SK-N-SH (cell line): ENCODE data around the gene ARID1B. TPM values are rescaled to one million over a fixed set of nuclear protein-coding genes. Genes with fewer than 3 reads are reported as not detected.

Experiments used
- CTCF ChIA-PET: fragments of 300-600, 350-600 bp; formaldehyde crosslinking; extraction: SDS; loops from one replicate; lab custom pipeline; 2021; lab: Yijun Ruan, JAX
- POLR2A ChIA-PET: fragments of 350-600 bp; sonication (Branson Sonifier 250); formaldehyde crosslinking; extraction: SDS; loops from one replicate; lab custom pipeline; 2020; ENCODE audit warnings: antibody characterized with exemption, inconsistent platforms; lab: Yijun Ruan, JAX
- DNase-seq: peaks from one replicate; pipeline ENCODE4 v3.0.0; 2012
- H2AFZ ChIP-seq: fragments of 200-600 bp; sonication (generic); 2 replicates; pipeline ENCODE4 v1.8.1; 2016; ENCODE audit warnings: antibody characterized with exemption, mild to moderate bottlenecking, low read depth
- H3F3A ChIP-seq: fragments of 200-600 bp; sonication (generic); replicated peaks from 2 replicates; pipeline ENCODE3; 2016; ENCODE audit warnings: antibody characterized with exemption, mild to moderate bottlenecking; ENCODE audit not compliant: insufficient read depth
- H3K27ac ChIP-seq, 2 experiments: fragments of 200-500 bp in 1 of 2; fragments of 200-600 bp in 1 of 2; sonication (Bioruptor generic) in 1 of 2; sonication (generic), shearing (Covaris generic) in 1 of 2; 2 replicates each; pipeline versions ENCODE4 v1.5.1 to v1.6.1; 2014 to 2016; ENCODE audit warnings: low read depth in 2 of 2, inconsistent platforms in 1 of 2, low read length in 1 of 2, mild to moderate bottlenecking in 1 of 2, mixed read lengths in 1 of 2
- H3K27me3 ChIP-seq: fragments of 200-600 bp; sonication (generic), shearing (Covaris generic); 2 replicates; pipeline ENCODE4 v1.6.1; 2016; ENCODE audit warnings: mixed run types; ENCODE audit not compliant: insufficient read depth
- H3K36me3 ChIP-seq, 2 experiments: fragments of 200-500 bp in 1 of 2; fragments of 200-600 bp in 1 of 2; sonication (Bioruptor generic) in 1 of 2; sonication (generic) in 1 of 2; replicated peaks in 1 of 2; 2 replicates each; pipeline versions ENCODE3 to v1.5.1; 2014 to 2016; ENCODE audit warnings: low read length in 1 of 2, mild to moderate bottlenecking in 1 of 2; ENCODE audit not compliant: insufficient read depth in 2 of 2, control insufficient read depth in 1 of 2
- H3K4me1 ChIP-seq, 2 experiments: fragments of 200-500 bp in 1 of 2; fragments of 200-600 bp in 1 of 2; sonication (Bioruptor generic) in 1 of 2; sonication (generic), shearing (Covaris generic) in 1 of 2; 2 replicates each; pipeline versions ENCODE4 v1.5.1 to v1.6.1; 2014 to 2016; ENCODE audit warnings: low read depth in 1 of 2, low read length in 1 of 2, mixed run types in 1 of 2; ENCODE audit not compliant: insufficient read depth in 2 of 2, control insufficient read depth in 1 of 2
- H3K4me2 ChIP-seq: fragments of 200-600 bp; sonication (generic), shearing (Covaris generic); 2 replicates; pipeline ENCODE4 v1.6.1; 2017; ENCODE audit warnings: mixed run types
- H3K4me3 ChIP-seq, 2 experiments: fragments of 200-500 bp in 1 of 2; fragments of 200-600 bp in 1 of 2; sonication (Bioruptor generic) in 1 of 2; sonication (generic), shearing (Covaris generic) in 1 of 2; 2 replicates each; pipeline versions ENCODE4 v1.5.1 to v1.8.1; 2014 to 2016; ENCODE audit warnings: low read depth in 2 of 2, inconsistent platforms in 1 of 2, low read length in 1 of 2, mild to moderate bottlenecking in 1 of 2, mixed read lengths in 1 of 2, moderate library complexity in 1 of 2
- H3K79me2 ChIP-seq: fragments of 200-600 bp; sonication (generic); 2 replicates; pipeline ENCODE4 v1.8.1; 2017; ENCODE audit warnings: mild to moderate bottlenecking; ENCODE audit not compliant: insufficient read depth
- H3K9ac ChIP-seq: fragments of 200-600 bp; sonication (generic); 2 replicates; pipeline ENCODE4 v1.6.1; 2017; ENCODE audit warnings: mixed run types
- H3K9me2 ChIP-seq: fragments of 200-600 bp; sonication (generic); 2 replicates; pipeline ENCODE4 v1.6.1; 2017; ENCODE audit warnings: mixed run types
- H3K9me3 ChIP-seq: fragments of 200-600 bp; sonication (generic); 2 replicates; pipeline ENCODE4 v1.6.1; 2017; ENCODE audit warnings: mixed run types, mild to moderate bottlenecking, moderate library complexity
- H4K20me1 ChIP-seq: fragments of 200-600 bp; sonication (generic); 2 replicates; pipeline ENCODE4 v1.6.1; 2017; ENCODE audit warnings: mild to moderate bottlenecking, mixed run types; ENCODE audit not compliant: insufficient read depth
- ELF1 ChIP-seq: IDR thresholded peaks from 2 replicates; pipeline ENCODE4 v1.4.0; 2012
- FOSL2 ChIP-seq: IDR thresholded peaks from 2 replicates; pipeline ENCODE4 v1.4.0; 2012; ENCODE audit warnings: low read depth, mild to moderate bottlenecking, moderate library complexity, borderline replicate concordance
- FOXM1 ChIP-seq: IDR thresholded peaks from 2 replicates; pipeline ENCODE4 v1.4.0; 2012; ENCODE audit warnings: low read depth, mild to moderate bottlenecking
- GABPA ChIP-seq: IDR thresholded peaks from 2 replicates; pipeline ENCODE4 v1.4.0; 2012; ENCODE audit warnings: low read depth, mild to moderate bottlenecking
- JUND ChIP-seq: IDR thresholded peaks from 2 replicates; pipeline ENCODE4 v1.4.0; 2012
- POLR2AphosphoS5 ChIP-seq: IDR thresholded peaks from 2 replicates; pipeline ENCODE4 v1.6.1; 2012; ENCODE audit warnings: low read depth, low read length
- RCOR1 ChIP-seq: fragments of 150-350 bp; IDR thresholded peaks from 2 replicates; pipeline ENCODE4 v1.6.1; 2017; ENCODE audit warnings: antibody characterized with exemption, low read length
- RFX5 ChIP-seq: IDR thresholded peaks from 2 replicates; pipeline ENCODE4 v1.6.1; 2012; ENCODE audit warnings: mild to moderate bottlenecking, improper control_type of control experiment, low read length
- SIN3A ChIP-seq: IDR thresholded peaks from 2 replicates; pipeline ENCODE4 v1.6.1; 2012; ENCODE audit warnings: low read depth, mild to moderate bottlenecking, low read length, moderate library complexity, borderline replicate concordance
- TCF12 ChIP-seq: IDR thresholded peaks from 2 replicates; pipeline ENCODE4 v1.4.0; 2012
- TEAD4 ChIP-seq: IDR thresholded peaks from 2 replicates; pipeline ENCODE4 v1.4.0; 2012; ENCODE audit warnings: mild to moderate bottlenecking, borderline replicate concordance; ENCODE audit not compliant: insufficient read depth
- WGBS: methylation state at CpG from one replicate; pipeline ENCODE4 v1.1.6; 2017; ENCODE audit warnings: low lambda C conversion rate; 5-methylcytosine and 5-hydroxymethylcytosine counted together
- polyA plus RNA-seq, 3 experiments: library from polyadenylated mRNA; depleted of rRNA; stranded (reverse); fragments of >200 nt; gene quantifications; 2 replicates each; pipeline ENCODE4 v1.2.3, GENCODE V29; 2012
- TF ChIP-seq, protein P1 (sequence below): fragments of 150-350 bp; IDR thresholded peaks from 2 replicates; pipeline ENCODE4 v1.6.1; 2017; ENCODE audit warnings: antibody characterized with exemption, low read length, low read depth, borderline replicate concordance
- TF ChIP-seq, protein P2 (sequence below): IDR thresholded peaks from 2 replicates; pipeline ENCODE4 v1.6.1; 2012; ENCODE audit warnings: mild to moderate bottlenecking, low read depth, low read length, moderate library complexity
- TF ChIP-seq, protein P3 (sequence below): IDR thresholded peaks from 2 replicates; pipeline ENCODE4 v1.4.0; 2012; ENCODE audit warnings: low read depth, borderline replicate concordance
- TF ChIP-seq, protein P4 (sequence below): fragments of 200-600 bp; sonication (generic); IDR thresholded peaks from 2 replicates; pipeline ENCODE4 v1.6.1; 2017; ENCODE audit warnings: antibody characterized with exemption, mild to moderate bottlenecking, moderate library complexity

The ARID1B gene
- polyA plus RNA-seq, 1 of the 3 experiments (the other 2 are of a cell fraction) = 13.6 TPM

DNA sequence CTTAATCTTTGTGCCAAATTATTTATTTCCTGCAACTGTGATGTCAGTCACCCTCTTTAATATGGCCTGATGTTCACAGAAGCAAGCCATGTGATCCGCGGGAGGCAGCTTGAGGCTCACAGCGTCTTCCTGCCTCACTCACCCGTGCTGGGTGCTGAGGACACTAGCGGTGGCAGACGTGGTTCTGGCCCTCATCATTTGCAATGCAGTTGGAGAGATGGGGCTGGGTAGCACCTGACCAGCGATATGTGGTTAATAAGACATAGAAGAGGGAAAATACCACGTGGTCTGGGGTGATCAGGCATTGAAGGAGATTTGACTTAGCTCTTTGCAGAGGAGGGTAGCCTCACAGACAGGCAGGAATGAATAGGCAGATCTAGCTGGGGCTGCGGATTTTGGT is 281.4 kb downstream of the ARID1B start:
- H3K9me2 ChIP-seq = no peaks in the 10 kb centered on the region
- no peak overlapping the region for H3K9ac ChIP-seq
- CTCF ChIA-PET = interaction anchor here (1.2 to 2.5 kb wide), 3 partner anchors 11 to 25 kb away, joined by 4 to 9 read pairs (median 5); no protein-coding TSS in a partner anchor
- no peaks in the 10 kb centered on the region for H3K9me3 ChIP-seq
- no peak overlapping the region for H2AFZ ChIP-seq
- no peak overlapping the region; a peak in 1 of 4 replicates for H3K27ac ChIP-seq
- H3K79me2 ChIP-seq = peaks cover 39% of the 10 kb centered on the region
- H3K36me3 ChIP-seq = no peaks in the 10 kb centered on the region
- H4K20me1 ChIP-seq = peaks cover 7% of the 10 kb centered on the region; the same call in 1 of the 2 replicates
- POLR2A ChIA-PET = no interaction called here
- no peaks in the 10 kb centered on the region for H3K27me3 ChIP-seq
- H3F3A ChIP-seq = peaks cover 7% of the 10 kb centered on the region
- DNase-seq = no peak
- TF ChIP-seq SIN3A (no peak), FOSL2 (no peak), TEAD4 (no peak), RFX5 (no peak), ELF1 (no peak), RCOR1 (no peak), POLR2AphosphoS5 (no peak), TCF12 (no peak), JUND (no peak), FOXM1 (no peak), GABPA (no peak)
- TF ChIP-seq, protein P1, sequence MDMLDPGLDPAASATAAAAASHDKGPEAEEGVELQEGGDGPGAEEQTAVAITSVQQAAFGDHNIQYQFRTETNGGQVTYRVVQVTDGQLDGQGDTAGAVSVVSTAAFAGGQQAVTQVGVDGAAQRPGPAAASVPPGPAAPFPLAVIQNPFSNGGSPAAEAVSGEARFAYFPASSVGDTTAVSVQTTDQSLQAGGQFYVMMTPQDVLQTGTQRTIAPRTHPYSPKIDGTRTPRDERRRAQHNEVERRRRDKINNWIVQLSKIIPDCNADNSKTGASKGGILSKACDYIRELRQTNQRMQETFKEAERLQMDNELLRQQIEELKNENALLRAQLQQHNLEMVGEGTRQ = no peak
- TF ChIP-seq, protein P2, sequence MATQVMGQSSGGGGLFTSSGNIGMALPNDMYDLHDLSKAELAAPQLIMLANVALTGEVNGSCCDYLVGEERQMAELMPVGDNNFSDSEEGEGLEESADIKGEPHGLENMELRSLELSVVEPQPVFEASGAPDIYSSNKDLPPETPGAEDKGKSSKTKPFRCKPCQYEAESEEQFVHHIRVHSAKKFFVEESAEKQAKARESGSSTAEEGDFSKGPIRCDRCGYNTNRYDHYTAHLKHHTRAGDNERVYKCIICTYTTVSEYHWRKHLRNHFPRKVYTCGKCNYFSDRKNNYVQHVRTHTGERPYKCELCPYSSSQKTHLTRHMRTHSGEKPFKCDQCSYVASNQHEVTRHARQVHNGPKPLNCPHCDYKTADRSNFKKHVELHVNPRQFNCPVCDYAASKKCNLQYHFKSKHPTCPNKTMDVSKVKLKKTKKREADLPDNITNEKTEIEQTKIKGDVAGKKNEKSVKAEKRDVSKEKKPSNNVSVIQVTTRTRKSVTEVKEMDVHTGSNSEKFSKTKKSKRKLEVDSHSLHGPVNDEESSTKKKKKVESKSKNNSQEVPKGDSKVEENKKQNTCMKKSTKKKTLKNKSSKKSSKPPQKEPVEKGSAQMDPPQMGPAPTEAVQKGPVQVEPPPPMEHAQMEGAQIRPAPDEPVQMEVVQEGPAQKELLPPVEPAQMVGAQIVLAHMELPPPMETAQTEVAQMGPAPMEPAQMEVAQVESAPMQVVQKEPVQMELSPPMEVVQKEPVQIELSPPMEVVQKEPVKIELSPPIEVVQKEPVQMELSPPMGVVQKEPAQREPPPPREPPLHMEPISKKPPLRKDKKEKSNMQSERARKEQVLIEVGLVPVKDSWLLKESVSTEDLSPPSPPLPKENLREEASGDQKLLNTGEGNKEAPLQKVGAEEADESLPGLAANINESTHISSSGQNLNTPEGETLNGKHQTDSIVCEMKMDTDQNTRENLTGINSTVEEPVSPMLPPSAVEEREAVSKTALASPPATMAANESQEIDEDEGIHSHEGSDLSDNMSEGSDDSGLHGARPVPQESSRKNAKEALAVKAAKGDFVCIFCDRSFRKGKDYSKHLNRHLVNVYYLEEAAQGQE = no peak
- TF ChIP-seq, protein P3, sequence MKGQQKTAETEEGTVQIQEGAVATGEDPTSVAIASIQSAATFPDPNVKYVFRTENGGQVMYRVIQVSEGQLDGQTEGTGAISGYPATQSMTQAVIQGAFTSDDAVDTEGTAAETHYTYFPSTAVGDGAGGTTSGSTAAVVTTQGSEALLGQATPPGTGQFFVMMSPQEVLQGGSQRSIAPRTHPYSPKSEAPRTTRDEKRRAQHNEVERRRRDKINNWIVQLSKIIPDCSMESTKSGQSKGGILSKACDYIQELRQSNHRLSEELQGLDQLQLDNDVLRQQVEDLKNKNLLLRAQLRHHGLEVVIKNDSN = no peak
- TF ChIP-seq, protein P4, sequence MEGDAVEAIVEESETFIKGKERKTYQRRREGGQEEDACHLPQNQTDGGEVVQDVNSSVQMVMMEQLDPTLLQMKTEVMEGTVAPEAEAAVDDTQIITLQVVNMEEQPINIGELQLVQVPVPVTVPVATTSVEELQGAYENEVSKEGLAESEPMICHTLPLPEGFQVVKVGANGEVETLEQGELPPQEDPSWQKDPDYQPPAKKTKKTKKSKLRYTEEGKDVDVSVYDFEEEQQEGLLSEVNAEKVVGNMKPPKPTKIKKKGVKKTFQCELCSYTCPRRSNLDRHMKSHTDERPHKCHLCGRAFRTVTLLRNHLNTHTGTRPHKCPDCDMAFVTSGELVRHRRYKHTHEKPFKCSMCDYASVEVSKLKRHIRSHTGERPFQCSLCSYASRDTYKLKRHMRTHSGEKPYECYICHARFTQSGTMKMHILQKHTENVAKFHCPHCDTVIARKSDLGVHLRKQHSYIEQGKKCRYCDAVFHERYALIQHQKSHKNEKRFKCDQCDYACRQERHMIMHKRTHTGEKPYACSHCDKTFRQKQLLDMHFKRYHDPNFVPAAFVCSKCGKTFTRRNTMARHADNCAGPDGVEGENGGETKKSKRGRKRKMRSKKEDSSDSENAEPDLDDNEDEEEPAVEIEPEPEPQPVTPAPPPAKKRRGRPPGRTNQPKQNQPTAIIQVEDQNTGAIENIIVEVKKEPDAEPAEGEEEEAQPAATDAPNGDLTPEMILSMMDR = no peak
- 90% methylated on average over 9 of the region's 9 CpGs for WGBS
- no peak overlapping the region for H3K4me3 ChIP-seq
- H3K4me2 ChIP-seq = no peak overlapping the region
- H3K4me1 ChIP-seq = peaks cover 12 to 18% of the 10 kb centered on the region in 2 experiments; a peak in 3 of 4 replicates
